CD4-positive, alpha-beta T cell (primary cell): Measurements from ENCODE around the gene DLGAP5. TPM values are rescaled to one million over a fixed set of nuclear protein-coding genes. Genes with fewer than 3 reads are reported as not detected.

ENCODE experiments used
- ATAC-seq: fragments of 200-7000 bp; cut with Tn5 transposase; one replicate; pipeline ENCODE4 v1.10.0; 2022; ENCODE audit warnings: mild to moderate bottlenecking; ENCODE audit not compliant: poor library complexity
- CTCF ChIA-PET: fragments of 350-600 bp; sonication (Branson Sonifier 250); formaldehyde crosslinking; loops from one replicate; lab custom pipeline; 2021; ENCODE audit warnings: antibody characterized with exemption, inconsistent platforms; lab: Charles Lee
- POLR2A ChIA-PET: fragments of 350-600 bp; sonication (Branson Sonifier 250); formaldehyde crosslinking; loops from one replicate; lab custom pipeline; 2021; ENCODE audit warnings: antibody characterized with exemption, inconsistent platforms; lab: Charles Lee
- DNase-seq, 14 experiments: peaks; one replicate each; pipeline ENCODE4 v3.0.0-alpha.2; 2013 to 2020; ENCODE audit warnings: mixed read lengths in 2 of 14
- H3K27ac ChIP-seq, 2 donors: one replicate each; pipeline versions ENCODE4 v1.5.1 to v1.7.0; 2013; ENCODE audit warnings: low read length in 2 of 2, low read depth in 1 of 2, mild to moderate bottlenecking in 1 of 2
- H3K27me3 ChIP-seq, 2 experiments: 1 replicate in 1 of 2; 2 replicates in 1 of 2; pipeline versions ENCODE4 v1.6.1 to v1.7.0; 2013; ENCODE audit warnings: low read length in 2 of 2, control low read depth in 1 of 2, mild to moderate bottlenecking in 1 of 2, moderate library complexity in 1 of 2; ENCODE audit not compliant: insufficient read depth in 2 of 2, control insufficient read depth in 1 of 2
- H3K36me3 ChIP-seq: one replicate; pipeline ENCODE4 v1.6.1; 2013; ENCODE audit warnings: low read length, control low read depth; ENCODE audit not compliant: insufficient read depth
- H3K4me1 ChIP-seq: one replicate; pipeline ENCODE4 v1.6.1; 2013; ENCODE audit warnings: low read length, control low read depth; ENCODE audit not compliant: insufficient read depth
- H3K4me3 ChIP-seq: one replicate; pipeline ENCODE4 v1.5.1; 2013; ENCODE audit warnings: mild to moderate bottlenecking, low read length, moderate library complexity
- H3K9me3 ChIP-seq, 2 experiments: 1 replicate in 1 of 2; 2 replicates in 1 of 2; pipeline versions ENCODE4 v1.6.1 to v1.7.0; 2013; ENCODE audit warnings: low read length in 2 of 2, mild to moderate bottlenecking in 2 of 2, control low read depth in 1 of 2, moderate library complexity in 1 of 2; ENCODE audit not compliant: control insufficient read depth in 1 of 2, insufficient read depth in 1 of 2
- H3K27ac Mint-ChIP-seq: one replicate; pipeline ENCODE4 v1.8.0; 2020; ENCODE audit warnings: mixed read lengths
- H3K27me3 Mint-ChIP-seq: one replicate; pipeline ENCODE4 v1.8.0; 2021; ENCODE audit warnings: mixed read lengths
- H3K36me3 Mint-ChIP-seq: one replicate; pipeline ENCODE4 v1.8.0; 2021; ENCODE audit warnings: low read depth, mixed read lengths
- H3K4me1 Mint-ChIP-seq: one replicate; pipeline ENCODE4 v1.8.0; 2021; ENCODE audit warnings: low read depth, mixed read lengths
- H3K4me3 Mint-ChIP-seq: one replicate; pipeline ENCODE4 v1.8.0; 2020; ENCODE audit warnings: mild to moderate bottlenecking, mixed read lengths
- H3K9me3 Mint-ChIP-seq: one replicate; pipeline ENCODE4 v1.8.0; 2020; ENCODE audit warnings: mixed read lengths
- CTCF ChIP-seq: fragments of 200-600 bp; IDR thresholded peaks from one replicate; pipeline ENCODE4 v1.8.0; 2022; ENCODE audit warnings: antibody characterized with exemption, mild to moderate bottlenecking
- intact Hi-C, 2 experiments: fragments of 100-400 bp; cut with DNase I in 1 of 2; cut with micrococcal nuclease in 1 of 2; formaldehyde crosslinking; loops; one replicate each; pipeline versions ENCODE4 v1.15.1 to v1.9.0; 2023 to 2025; cut with DNase I, micrococcal nuclease
- total RNA-seq, 174 experiments: library from RNA in 2 of 174; stranded (reverse) in 2 of 174; gene quantifications; one replicate each; pipeline ENCODE4 v1.2.3 and lab custom pipeline; 2021 to 2026

DLGAP5 gene
- total RNA-seq, 2 experiments from 2014 or later = 0.25 TPM; not detected in 1

DNA sequence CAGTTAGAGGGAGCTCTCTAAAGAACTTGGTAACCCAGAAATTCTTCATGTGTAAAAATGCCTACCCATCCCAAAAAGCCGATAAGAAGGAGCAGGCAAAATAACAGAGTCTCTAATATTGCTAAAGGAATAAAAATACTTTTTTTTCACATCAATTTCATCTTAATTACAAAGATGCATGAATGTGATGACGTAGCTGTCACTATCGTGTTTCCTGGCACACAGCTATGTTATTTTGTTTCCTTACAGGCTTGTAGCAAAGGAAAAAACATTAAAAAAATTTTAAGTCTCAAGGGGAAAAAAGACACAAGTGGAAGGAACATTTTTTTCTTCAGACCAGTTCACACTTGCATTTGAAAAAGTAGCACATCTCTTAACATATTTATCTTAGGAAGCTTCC, 72.6 kb downstream of the DLGAP5 start:
- H3K4me1 ChIP-seq = peaks cover 5% of the 10 kb centered on the region
- no peaks in the 10 kb centered on the region for H3K9me3 ChIP-seq
- DNase-seq (no peak), ATAC-seq (no peak)
- ChIA-PET POLR2A (interaction anchor here (1.7 kb wide), 1 partner anchor 19 kb away, joined by 8 read pairs; no protein-coding TSS in a partner anchor), CTCF (interaction anchor here (1.1 kb wide), 1 partner anchor 47 kb away, joined by 3 read pairs; no protein-coding TSS in a partner anchor)
- Mint-ChIP-seq H3K4me1 (no peaks in the 10 kb centered on the region), H3K9me3 (no peaks in the 10 kb centered on the region), H3K36me3 (no peaks in the 10 kb centered on the region), H3K4me3 (no peak overlapping the region), H3K27ac (no peak overlapping the region), H3K27me3 (peaks cover 5% of the 10 kb centered on the region)
- H3K4me3 ChIP-seq = no peak overlapping the region
- TF ChIP-seq CTCF = no peak
- intact Hi-C loops = no loop called here
- H3K36me3 ChIP-seq = no peaks in the 10 kb centered on the region
- H3K27ac ChIP-seq = no peak overlapping the region
- no peaks in the 10 kb centered on the region for H3K27me3 ChIP-seq

GRCh38 chr14:55117803-55118441, 73.5 kb downstream of the DLGAP5 start:
- TF ChIP-seq CTCF = no peak
- Histone ChIP-seq H3K4me3 (no peak overlapping the region), H3K4me1 (peaks cover 5% of the 10 kb centered on the region), H3K27ac (no peak overlapping the region), H3K36me3 (no peaks in the 10 kb centered on the region), H3K9me3 (no peaks in the 10 kb centered on the region), H3K27me3 (no peaks in the 10 kb centered on the region)
- Mint-ChIP-seq H3K27me3 (peaks cover 5% of the 10 kb centered on the region), H3K4me1 (no peaks in the 10 kb centered on the region), H3K4me3 (no peak overlapping the region), H3K27ac (no peak overlapping the region), H3K9me3 (no peaks in the 10 kb centered on the region), H3K36me3 (no peaks in the 10 kb centered on the region)
- DNase-seq = peak in 2 of 14 experiments; percentile 57 to 69
- ChIA-PET CTCF (interaction anchor here (1.0 to 1.1 kb wide), 2 partner anchors 11 to 46 kb away, joined by 3 read pairs; partner anchors contain the start of gene LGALS3), POLR2A (no interaction called here)
- ATAC-seq = no peak
- intact Hi-C loops = no loop called here

GRCh38 chr14:55116246-55117030, 74.9 kb downstream of the DLGAP5 start:
- H3K36me3 ChIP-seq = no peaks in the 10 kb centered on the region
- no peak overlapping the region for H3K4me3 ChIP-seq
- TF ChIP-seq CTCF = no peak
- ChIA-PET CTCF (no interaction called here), POLR2A (no interaction called here)
- DNase-seq (no peak), ATAC-seq (no peak)
- H3K27me3 ChIP-seq = no peaks in the 10 kb centered on the region
- no peaks in the 10 kb centered on the region for H3K9me3 ChIP-seq
- Mint-ChIP-seq H3K4me3 (no peak overlapping the region), H3K36me3 (no peaks in the 10 kb centered on the region), H3K27ac (no peak overlapping the region), H3K4me1 (no peaks in the 10 kb centered on the region), H3K27me3 (no peaks in the 10 kb centered on the region), H3K9me3 (no peaks in the 10 kb centered on the region)
- H3K27ac ChIP-seq = no peak overlapping the region
- intact Hi-C loops = no loop called here
- H3K4me1 ChIP-seq = peaks cover 5% of the 10 kb centered on the region
